Endothelial cell of umbilical vein (primary cell): Measurements from ENCODE around the gene HCN2.

Source experiments
- CTCF ChIP-seq, 2 donors: IDR thresholded peaks; 1 replicate in 1 of 2; 2 replicates in 1 of 2; pipeline ENCODE4 v1.5.1; 2011; ENCODE audit warnings: low read length in 2 of 2, mild to moderate bottlenecking in 2 of 2, moderate library complexity in 2 of 2, control low read depth in 1 of 2, inconsistent platforms in 1 of 2, low read depth in 1 of 2; ENCODE audit not compliant: insufficient read depth in 1 of 2; ENCODE audit errors: extremely low read depth in 1 of 2
- EZH2 ChIP-seq: IDR thresholded peaks from 2 replicates; pipeline ENCODE4 v1.6.1; 2012; ENCODE audit warnings: borderline replicate concordance, low read depth, mild to moderate bottlenecking, moderate library complexity, low read length, inconsistent platforms; ENCODE audit not compliant: severe bottlenecking
- FOS ChIP-seq: IDR thresholded peaks from 2 replicates; pipeline ENCODE4 v1.6.1; 2011; ENCODE audit warnings: mild to moderate bottlenecking, low read length, moderate library complexity, borderline replicate concordance; ENCODE audit not compliant: insufficient read depth
- GATA2 ChIP-seq: IDR thresholded peaks from 2 replicates; pipeline ENCODE4 v1.7.0; 2011; ENCODE audit warnings: low read depth, mild to moderate bottlenecking, moderate library complexity, mixed read lengths, low read length; ENCODE audit not compliant: insufficient read length, insufficient read depth
- JUN ChIP-seq: IDR thresholded peaks from 2 replicates; pipeline ENCODE4 v1.6.1; 2011; ENCODE audit warnings: borderline replicate concordance, low read depth; ENCODE audit not compliant: insufficient read length, insufficient read depth
- MAX ChIP-seq: IDR thresholded peaks from 2 replicates; pipeline ENCODE4 v1.6.1; 2011; ENCODE audit not compliant: insufficient read depth, insufficient read length
- MYC ChIP-seq: IDR thresholded peaks from one replicate; pipeline ENCODE4 v1.6.1; 2011; ENCODE audit warnings: mild to moderate bottlenecking, low read depth, low read length
- POLR2A ChIP-seq: IDR thresholded peaks from 2 replicates; pipeline ENCODE4 v1.6.1; 2012; ENCODE audit warnings: low read depth, mild to moderate bottlenecking, control low read depth, low read length
- POLR2AphosphoS5 ChIP-seq: IDR thresholded peaks from 2 replicates; pipeline ENCODE4 v1.6.1; 2012; ENCODE audit warnings: low read depth, mild to moderate bottlenecking, control low read depth, low read length, moderate library complexity; ENCODE audit not compliant: insufficient read depth

- no peak for TF ChIP-seq CTCF (IDR thresholded peaks at IDR 0.05; ENCODE audit: extremely low read depth in 1 of 2, insufficient read depth in 1 of 2, low read depth in 1 of 2, low read length in 2 of 2)
- no peak for TF ChIP-seq POLR2AphosphoS5
- TF ChIP-seq POLR2A, result no peak
- no peak for TF ChIP-seq EZH2
- TF ChIP-seq FOS, result no peak
- no peak for TF ChIP-seq MAX
- no peak for TF ChIP-seq JUN
- TF ChIP-seq GATA2, result no peak
- TF ChIP-seq MYC, result no peak
Measured at GRCh38 chr19:555474-555808, 34.2 kb upstream of the HCN2 start.
